Cardiac fibroblast (primary cell): ENCODE results near the gene CLK4.

Experiments
- DNase-seq, 2 donors: peaks; one replicate each; pipeline versions ENCODE4 v3.0.0 to v3.0.0-alpha.2; 2010; ENCODE audit warnings: low read depth in 2 of 2
- H3K4me3 ChIP-seq, 2 donors: replicated peaks in 1 of 2; 1 replicate in 1 of 2; 2 replicates in 1 of 2; pipeline ENCODE4 v1.5.1; 2011; ENCODE audit warnings: low read depth in 2 of 2, low read length in 2 of 2, mild to moderate bottlenecking in 2 of 2, moderate library complexity in 1 of 2
- TF ChIP-seq, protein P1 (sequence below): IDR thresholded peaks from one replicate; pipeline ENCODE4 v1.5.1; 2011; ENCODE audit warnings: low read depth, mild to moderate bottlenecking, low read length, inconsistent platforms

Gene CLK4

DNA sequence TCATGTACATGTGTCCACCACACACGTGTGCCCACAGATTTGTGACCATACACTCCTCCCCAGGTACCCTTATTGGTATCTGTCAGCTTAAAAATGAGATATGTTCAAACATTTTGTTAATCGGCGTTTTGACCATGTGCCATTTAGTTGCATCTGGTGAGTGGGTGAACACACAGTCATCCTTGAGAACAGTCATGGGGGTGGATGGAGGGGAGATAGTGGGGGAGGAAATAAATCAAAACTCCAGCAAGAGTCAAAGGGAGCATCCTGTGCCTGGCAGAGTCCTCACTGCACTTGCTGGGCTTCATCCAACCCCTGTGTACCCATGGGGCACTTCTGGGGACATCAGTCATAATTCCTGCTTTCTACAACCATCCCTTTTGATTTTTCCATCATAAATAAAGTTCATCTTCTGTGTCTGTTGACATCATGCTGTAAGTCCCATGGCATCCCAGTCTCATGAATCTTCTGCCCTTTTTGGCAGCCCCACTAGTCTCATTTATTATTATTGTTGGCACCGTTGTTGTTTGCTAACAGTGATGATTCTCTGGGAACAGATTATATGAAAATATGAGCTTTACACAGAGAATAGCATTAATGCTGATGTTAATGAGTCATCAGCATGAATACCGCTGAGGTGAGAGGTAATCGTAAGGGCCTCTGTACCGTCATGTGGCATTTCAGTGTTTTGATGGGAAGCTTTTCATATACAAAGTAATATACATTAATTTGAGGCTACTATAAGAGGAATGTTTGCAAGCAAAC lies 24.4 kb upstream of the CLK4 start:
- DNase-seq = peak; percentile 65 to 96
- H3K4me3 ChIP-seq = no peak overlapping the region
- TF ChIP-seq, protein P1, sequence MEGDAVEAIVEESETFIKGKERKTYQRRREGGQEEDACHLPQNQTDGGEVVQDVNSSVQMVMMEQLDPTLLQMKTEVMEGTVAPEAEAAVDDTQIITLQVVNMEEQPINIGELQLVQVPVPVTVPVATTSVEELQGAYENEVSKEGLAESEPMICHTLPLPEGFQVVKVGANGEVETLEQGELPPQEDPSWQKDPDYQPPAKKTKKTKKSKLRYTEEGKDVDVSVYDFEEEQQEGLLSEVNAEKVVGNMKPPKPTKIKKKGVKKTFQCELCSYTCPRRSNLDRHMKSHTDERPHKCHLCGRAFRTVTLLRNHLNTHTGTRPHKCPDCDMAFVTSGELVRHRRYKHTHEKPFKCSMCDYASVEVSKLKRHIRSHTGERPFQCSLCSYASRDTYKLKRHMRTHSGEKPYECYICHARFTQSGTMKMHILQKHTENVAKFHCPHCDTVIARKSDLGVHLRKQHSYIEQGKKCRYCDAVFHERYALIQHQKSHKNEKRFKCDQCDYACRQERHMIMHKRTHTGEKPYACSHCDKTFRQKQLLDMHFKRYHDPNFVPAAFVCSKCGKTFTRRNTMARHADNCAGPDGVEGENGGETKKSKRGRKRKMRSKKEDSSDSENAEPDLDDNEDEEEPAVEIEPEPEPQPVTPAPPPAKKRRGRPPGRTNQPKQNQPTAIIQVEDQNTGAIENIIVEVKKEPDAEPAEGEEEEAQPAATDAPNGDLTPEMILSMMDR = no peak

DNA sequence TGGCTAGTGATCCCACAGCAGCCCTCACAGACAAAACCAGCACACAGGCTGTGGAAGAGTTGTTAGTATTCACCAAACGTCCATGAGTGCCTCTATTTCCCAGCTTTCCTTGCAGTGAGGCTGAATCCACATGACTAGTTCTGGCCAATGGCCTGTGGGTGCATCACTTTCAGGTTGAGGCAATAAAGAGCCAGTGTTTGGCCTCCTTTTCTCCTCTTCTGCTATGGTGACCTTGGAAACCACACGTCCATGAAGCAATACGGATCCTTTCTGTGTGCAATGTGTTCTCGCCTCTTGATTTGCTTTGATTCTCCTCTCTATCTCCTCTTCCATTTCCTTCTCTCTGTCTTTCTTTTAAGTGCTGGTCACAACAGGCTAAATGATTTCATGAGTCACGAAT lies 23.4 kb upstream of the CLK4 start:
- peak in 1 of 2 donors; percentile 37 for DNase-seq
- TF ChIP-seq, protein P1 = no peak
- H3K4me3 ChIP-seq = no peak overlapping the region

DNA sequence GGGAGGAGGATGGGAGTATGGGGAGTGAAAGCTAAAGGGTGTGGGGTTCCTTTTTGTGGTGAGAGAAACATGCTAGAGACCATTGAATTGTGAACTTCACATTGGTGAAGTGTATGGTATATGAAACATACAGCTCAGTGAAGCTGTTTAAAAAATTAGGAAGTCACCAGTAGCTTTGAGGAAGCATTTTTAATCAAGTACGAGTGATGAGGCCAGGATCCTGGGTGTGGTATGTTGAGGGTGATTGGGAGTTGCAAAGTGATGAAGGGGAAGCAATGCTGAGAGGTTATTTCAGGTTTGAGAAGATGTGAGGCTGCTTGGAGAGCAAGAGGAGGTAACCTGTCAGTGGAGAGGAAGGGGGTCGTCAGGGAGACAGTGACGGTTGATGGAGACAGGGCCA lies 22.7 kb upstream of the CLK4 start:
- H3K4me3 ChIP-seq = no peak overlapping the region
- no peak for DNase-seq
- TF ChIP-seq, protein P1 = no peak

DNA sequence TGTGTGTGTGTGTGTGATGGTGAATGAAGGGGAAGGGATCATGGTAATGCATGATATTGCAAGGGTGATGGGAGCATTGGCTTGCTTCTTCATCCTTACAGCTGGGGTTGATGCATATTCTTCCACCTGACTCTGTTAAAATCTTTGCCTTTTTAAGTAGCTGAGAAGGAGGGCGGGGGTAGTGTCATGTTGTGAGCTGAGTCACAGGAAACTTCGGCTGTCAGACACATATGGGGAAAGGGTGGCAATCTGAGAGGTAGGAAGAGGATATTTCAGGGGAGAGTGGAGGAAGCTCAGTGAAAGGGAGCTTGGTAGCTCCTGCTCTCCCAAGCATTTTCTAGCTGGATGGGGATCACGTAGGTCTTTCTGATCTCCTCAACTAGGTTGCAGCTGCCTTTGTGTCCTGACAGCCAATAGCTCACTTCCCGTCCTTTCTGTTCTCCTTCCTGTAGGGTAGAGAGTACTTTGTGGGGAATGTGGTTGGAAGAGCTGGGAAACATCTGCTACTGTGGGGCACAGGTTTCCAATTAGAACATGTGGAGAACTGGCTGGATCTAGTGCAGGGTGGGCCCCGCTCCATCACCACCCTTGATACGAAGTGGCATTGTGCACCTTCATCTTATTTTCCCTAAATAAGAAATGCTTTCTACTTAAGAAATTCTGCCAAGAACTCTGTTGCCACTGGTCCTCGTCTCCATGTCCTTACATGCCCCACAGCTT lies 18.1 kb upstream of the CLK4 start:
- no peak overlapping the region for H3K4me3 ChIP-seq
- peak; percentile 18 to 70 for DNase-seq
- TF ChIP-seq, protein P1 = no peak

DNA sequence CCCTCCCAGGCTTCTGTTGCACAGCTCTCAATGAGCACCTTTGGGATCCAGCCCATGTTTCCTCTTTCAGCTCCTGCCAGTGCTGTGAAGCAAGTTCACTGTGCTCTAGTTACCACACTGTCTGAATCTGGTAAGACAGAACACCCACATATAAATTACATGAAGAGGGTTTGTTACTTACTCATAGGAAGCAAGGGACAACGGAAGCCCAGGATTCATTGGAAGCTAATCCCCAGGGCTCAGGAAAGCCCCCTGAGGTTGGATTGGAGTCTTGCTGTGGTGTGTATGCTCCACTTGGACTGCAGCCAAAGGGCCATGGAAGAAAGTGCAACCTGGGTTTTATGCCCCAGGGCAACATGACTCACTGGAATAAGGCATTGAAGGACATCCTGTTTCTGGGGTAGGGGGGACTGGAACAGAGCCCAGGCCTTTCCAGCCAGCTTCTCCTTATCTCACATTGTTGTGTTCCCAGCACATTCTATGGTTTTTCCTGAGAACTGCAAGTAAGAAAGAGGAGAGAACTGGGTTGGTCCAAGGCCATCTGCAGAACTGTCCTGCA lies 15.6 kb upstream of the CLK4 start:
- no peak overlapping the region for H3K4me3 ChIP-seq
- peak; percentile 92 to 96 for DNase-seq
- TF ChIP-seq, protein P1 = no peak

DNA sequence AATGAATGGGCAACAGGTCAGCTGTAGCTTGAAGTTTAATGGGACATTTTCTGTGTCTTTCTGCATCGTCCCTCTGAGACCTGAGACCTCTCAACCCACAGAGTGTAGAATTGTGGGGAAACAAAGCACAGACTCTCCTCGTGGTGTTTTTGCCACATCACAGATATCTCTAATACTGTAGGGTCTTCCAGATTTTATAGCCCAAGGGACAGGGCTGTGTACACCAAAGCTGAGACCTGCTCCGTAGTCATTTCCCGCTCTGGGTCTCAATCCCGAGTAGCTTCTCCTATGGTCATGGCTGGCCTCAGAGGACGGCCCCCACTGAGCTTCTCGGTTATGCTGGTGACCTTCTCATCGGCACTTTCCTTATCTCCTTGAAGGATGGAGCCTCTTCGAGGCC lies 14.9 kb upstream of the CLK4 start:
- no peak overlapping the region for H3K4me3 ChIP-seq
- TF ChIP-seq, protein P1 = no peak
- DNase-seq = no peak
